WI38 (cell line): ENCODE results near the gene IL10.
"Not testable (repeated sequence)": the region's sequence is repeated elsewhere in the genome, so short reads cannot be mapped to it uniquely, and the experiment has no call there.

Experiments
- H3K4me3 ChIP-seq: 2 replicates; pipeline ENCODE4 v1.5.1; 2011; ENCODE audit warnings: low read depth, mild to moderate bottlenecking, control low read depth, low read length
- CTCF ChIP-seq: IDR thresholded peaks from 2 replicates; pipeline ENCODE4 v1.5.1; 2012; ENCODE audit warnings: low read depth, mild to moderate bottlenecking, control low read depth, low read length

Gene IL10

GRCh38 chr1:206785182-206785765 is 13.0 kb upstream of the IL10 start:
- no peak for TF ChIP-seq CTCF
- H3K4me3 ChIP-seq = no peak overlapping the region

GRCh38 chr1:206784471-206784903 is 12.2 kb upstream of the IL10 start:
- H3K4me3 ChIP-seq = no peak overlapping the region
- no peak for TF ChIP-seq CTCF

GRCh38 chr1:206783506-206783905 is 11.2 kb upstream of the IL10 start:
- no peak for TF ChIP-seq CTCF
- no peak overlapping the region for H3K4me3 ChIP-seq

GRCh38 chr1:206782448-206782847 is 10.2 kb upstream of the IL10 start:
- TF ChIP-seq CTCF = no peak
- H3K4me3 ChIP-seq = no peak overlapping the region

GRCh38 chr1:206779638-206780037 is 7.3 kb upstream of the IL10 start:
- no peak for TF ChIP-seq CTCF
- no peak overlapping the region for H3K4me3 ChIP-seq

- H3K4me3 ChIP-seq = not testable (repeated sequence)
Measured at GRCh38 chr1:206778911-206779310, 6.6 kb upstream of the IL10 start.

- TF ChIP-seq CTCF = no peak
Measured at GRCh38 chr1:206778031-206778430, 5.7 kb upstream of the IL10 start.

GRCh38 chr1:206776229-206776628 is 3.9 kb upstream of the IL10 start:
- no peak overlapping the region for H3K4me3 ChIP-seq
- no peak for TF ChIP-seq CTCF

More at GRCh38 chr1:206778031-206778430, 5.7 kb upstream of the IL10 start:
- no peak overlapping the region for H3K4me3 ChIP-seq
